OCI-LY7 (cell line): ENCODE measurements around the gene JAKMIP3.

Experiments
- EZH2phosphoT487 ChIP-seq: fragments of 200-600 bp; sonication (generic); IDR thresholded peaks from 2 replicates; pipeline ENCODE4 v1.6.1; 2018; ENCODE audit warnings: low read depth, borderline replicate concordance, mild to moderate bottlenecking, mixed run types, antibody characterized with exemption, low read length, moderate library complexity, mixed read lengths
- TF ChIP-seq, protein P1 (sequence below): fragments of 200-600 bp; sonication (generic); conservative IDR thresholded peaks from 2 replicates; pipeline ENCODE4 v1.5.1; 2014; ENCODE audit warnings: mild to moderate bottlenecking, antibody characterized with exemption, low read length, moderate library complexity, mixed read lengths

DNA sequence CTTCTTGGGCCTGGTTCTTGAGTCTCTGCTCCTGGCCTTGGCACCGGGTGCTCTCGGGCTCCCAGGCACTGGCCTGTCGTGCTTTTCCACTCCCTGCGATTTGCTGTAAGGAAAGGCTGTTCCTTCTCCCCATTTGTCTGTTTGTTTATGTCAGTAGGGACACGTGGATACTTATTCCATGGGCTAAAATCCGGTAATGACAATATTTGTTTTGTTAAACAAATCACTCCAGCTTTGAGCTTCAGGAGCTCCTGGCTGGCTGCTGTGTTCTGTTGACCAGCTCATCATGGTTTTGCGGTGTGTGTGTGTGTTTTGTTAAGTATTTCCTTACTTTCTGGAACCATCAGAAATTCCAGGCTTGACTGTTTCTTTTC, 17.5 kb upstream of the JAKMIP3 start:
- TF ChIP-seq, protein P1, sequence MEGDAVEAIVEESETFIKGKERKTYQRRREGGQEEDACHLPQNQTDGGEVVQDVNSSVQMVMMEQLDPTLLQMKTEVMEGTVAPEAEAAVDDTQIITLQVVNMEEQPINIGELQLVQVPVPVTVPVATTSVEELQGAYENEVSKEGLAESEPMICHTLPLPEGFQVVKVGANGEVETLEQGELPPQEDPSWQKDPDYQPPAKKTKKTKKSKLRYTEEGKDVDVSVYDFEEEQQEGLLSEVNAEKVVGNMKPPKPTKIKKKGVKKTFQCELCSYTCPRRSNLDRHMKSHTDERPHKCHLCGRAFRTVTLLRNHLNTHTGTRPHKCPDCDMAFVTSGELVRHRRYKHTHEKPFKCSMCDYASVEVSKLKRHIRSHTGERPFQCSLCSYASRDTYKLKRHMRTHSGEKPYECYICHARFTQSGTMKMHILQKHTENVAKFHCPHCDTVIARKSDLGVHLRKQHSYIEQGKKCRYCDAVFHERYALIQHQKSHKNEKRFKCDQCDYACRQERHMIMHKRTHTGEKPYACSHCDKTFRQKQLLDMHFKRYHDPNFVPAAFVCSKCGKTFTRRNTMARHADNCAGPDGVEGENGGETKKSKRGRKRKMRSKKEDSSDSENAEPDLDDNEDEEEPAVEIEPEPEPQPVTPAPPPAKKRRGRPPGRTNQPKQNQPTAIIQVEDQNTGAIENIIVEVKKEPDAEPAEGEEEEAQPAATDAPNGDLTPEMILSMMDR = no peak
- TF ChIP-seq EZH2phosphoT487 = no peak
